Epithelial cell of proximal tubule (primary cell): ENCODE data around the gene SLMAP. TPM values are rescaled to one million over a fixed set of nuclear protein-coding genes. Genes with fewer than 3 reads are reported as not detected.

Experiments used
- DNase-seq: peaks from one replicate; pipeline ENCODE4 v3.0.0-alpha.2; 2011; ENCODE audit warnings: low read depth
- H3K4me3 ChIP-seq: 2 replicates; pipeline ENCODE4 v1.5.1; 2011; ENCODE audit warnings: low read depth, mild to moderate bottlenecking, low read length
- total RNA-seq: library from RNA; depleted of rRNA; stranded (reverse); fragments of >200 nt; gene quantifications from 2 replicates; pipeline ENCODE4 v1.2.3, GENCODE V29; 2015
- TF ChIP-seq, protein P1 (sequence below): conservative IDR thresholded peaks from 2 replicates; pipeline ENCODE4 v1.5.1; 2012; ENCODE audit warnings: low read depth, mild to moderate bottlenecking, low read length

The SLMAP gene
- total RNA-seq, 1 donor from 2014 or later: 55.1 TPM

DNA sequence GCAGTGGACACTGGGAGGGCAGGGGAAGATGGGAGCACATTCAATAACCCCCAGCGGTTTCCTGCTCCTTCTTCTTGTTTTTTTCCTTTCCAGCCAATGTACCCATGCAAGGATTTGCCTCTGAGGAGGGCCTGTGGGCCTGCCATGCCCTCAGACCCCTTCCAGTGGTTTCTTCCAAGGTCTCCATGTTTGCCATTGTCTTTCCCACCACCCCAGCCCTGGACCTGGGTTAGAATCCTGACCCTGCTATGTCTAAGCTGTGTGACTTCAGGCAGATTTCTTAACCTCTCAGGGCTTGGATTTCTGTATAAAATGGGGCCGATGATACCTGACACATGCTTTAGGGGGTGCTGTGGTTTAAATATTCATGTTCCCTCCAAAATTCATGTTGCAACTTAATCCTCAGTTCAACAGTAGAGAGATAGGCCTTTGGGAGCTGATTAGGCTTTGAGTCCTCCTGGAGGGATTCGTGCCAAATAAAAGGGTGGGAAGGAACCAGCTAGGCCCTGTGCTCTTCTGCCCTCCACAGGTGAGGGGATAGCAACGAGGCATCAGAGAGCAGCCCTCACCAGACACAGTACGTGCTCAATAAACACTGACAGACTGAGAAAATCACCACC is 205.8 kb downstream of the SLMAP start:
- TF ChIP-seq, protein P1, sequence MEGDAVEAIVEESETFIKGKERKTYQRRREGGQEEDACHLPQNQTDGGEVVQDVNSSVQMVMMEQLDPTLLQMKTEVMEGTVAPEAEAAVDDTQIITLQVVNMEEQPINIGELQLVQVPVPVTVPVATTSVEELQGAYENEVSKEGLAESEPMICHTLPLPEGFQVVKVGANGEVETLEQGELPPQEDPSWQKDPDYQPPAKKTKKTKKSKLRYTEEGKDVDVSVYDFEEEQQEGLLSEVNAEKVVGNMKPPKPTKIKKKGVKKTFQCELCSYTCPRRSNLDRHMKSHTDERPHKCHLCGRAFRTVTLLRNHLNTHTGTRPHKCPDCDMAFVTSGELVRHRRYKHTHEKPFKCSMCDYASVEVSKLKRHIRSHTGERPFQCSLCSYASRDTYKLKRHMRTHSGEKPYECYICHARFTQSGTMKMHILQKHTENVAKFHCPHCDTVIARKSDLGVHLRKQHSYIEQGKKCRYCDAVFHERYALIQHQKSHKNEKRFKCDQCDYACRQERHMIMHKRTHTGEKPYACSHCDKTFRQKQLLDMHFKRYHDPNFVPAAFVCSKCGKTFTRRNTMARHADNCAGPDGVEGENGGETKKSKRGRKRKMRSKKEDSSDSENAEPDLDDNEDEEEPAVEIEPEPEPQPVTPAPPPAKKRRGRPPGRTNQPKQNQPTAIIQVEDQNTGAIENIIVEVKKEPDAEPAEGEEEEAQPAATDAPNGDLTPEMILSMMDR: peak; percentile 54
- no peak for DNase-seq
- no peak overlapping the region for H3K4me3 ChIP-seq

DNA sequence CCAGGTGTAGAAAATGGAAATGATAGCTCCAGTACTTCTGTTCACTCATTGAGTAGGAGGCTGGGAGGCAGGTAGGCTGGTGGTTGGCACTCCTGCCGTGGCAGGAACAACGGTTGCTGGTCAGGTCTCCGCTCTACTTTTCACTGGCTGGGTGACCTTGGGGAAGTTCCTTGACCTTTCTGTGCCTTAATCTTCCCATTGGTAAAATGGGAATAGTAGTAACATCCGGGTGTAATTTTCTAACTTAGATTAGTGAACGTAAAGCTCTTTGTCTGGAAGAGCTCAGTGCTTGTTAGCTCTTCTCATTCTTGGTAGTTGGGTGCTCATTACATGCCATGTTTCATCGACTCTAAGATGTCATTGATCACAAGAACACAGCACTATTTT is 206.3 kb downstream of the SLMAP start:
- no peak overlapping the region for H3K4me3 ChIP-seq
- TF ChIP-seq, protein P1: no peak
- DNase-seq: no peak

DNA sequence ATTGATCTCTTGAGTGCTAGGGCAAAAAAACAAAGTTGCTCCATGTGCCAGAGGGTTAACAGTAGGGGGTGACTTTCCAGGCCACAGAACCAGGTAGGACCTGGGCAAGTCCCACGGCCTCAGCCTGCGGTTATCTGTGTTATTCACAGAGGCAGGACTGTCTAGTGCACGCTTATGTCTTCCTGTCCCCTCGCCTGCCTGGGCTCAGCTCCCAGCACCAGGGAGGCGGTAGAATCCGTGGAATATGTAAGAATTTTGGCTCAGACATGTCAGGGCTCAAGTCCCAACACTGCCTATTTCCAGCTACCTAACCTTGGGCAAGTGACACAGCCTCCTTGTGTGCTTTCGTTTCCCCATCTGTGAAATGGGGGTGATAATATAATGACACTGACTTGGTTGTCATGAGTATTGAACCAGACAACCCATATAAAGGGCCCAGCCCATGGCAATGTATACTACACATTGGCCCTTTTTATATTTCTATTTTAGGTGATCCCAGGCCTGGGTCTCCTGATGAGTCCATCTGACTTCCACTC is 207.8 kb downstream of the SLMAP start:
- TF ChIP-seq, protein P1: no peak
- no peak for DNase-seq
- H3K4me3 ChIP-seq: no peak overlapping the region

DNA sequence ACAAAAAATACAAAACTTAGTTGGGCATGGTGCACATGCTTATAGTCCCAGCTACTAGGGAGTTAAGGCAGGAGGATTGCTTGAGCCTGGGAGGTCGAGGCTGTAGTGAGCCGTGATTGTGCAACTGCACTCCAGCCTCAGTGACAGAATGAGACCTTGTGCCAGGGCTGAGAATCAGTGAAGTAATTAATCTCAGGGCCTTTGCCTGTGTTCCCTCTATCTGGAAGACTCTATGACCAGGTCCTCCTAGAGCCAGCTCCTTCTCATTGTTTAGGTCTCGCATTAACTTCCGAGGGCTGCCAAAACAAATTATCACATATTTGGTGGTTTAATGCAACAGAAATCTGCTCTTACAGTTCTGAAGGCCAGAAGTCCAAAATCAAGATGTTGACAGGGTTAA is 210.7 kb downstream of the SLMAP start:
- no peak overlapping the region for H3K4me3 ChIP-seq
- DNase-seq: no peak
- TF ChIP-seq, protein P1: no peak

DNA sequence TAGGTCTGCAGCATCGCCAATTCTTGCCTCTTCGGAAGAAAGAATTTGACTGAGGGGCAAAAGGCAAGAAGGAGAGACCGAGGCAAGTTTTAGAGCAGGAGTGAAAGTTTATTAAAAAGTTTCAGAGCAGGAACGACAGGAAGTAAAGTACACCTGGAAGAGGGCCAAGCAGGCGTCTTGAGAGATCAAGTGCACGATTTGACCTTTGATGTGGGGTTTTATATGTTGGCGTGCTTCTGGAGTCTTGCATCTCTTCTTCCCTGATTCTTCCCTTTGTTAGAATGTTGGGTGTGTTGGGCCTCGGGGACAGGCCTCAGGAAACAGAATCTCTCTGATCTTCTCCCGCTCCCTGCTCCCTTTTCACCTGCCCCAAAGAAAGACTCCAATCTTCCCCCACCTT is 211.5 kb downstream of the SLMAP start:
- H3K4me3 ChIP-seq: no peak overlapping the region
- TF ChIP-seq, protein P1: no peak
- no peak for DNase-seq

DNA sequence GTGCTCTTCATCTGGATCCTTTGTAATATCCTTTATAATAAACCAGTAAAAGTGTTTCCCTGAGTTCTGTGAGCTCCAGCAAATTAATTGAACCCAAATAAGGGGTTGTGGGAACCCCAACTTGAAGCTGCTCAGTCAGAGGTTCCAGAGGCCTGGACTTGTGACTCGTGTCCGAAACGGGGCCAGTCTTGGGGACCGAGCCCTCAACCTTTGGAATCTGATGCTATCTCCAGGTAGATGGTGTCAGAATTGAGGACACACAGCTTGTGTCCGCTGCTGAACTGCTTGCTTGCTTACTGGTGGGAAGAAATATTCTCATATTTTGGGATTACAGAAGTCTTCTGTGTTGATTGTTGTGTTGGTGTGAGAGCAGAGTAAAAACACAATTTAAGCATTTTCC is 212.4 kb downstream of the SLMAP start:
- no peak for DNase-seq
- TF ChIP-seq, protein P1: no peak
- H3K4me3 ChIP-seq: no peak overlapping the region

DNA sequence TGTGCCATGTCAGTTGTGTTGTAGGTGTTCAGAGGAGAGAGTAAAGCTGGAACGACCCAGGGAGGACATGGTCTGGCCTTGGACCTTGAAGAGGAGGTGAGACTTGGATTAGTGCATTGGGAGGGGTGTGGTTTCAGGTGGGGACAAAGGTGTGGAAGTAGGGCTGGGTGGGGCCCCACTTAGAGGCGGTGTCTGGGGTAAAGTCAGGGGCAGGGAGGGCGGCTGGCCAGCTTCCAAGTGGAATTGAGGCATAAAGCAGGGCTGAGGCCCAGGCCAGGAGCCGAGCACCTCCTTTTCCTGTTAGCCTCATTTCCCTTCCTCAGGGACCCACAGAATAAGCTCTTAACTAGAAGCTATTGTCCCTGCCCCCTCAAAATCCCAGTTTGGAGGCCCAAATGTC is 215.9 kb downstream of the SLMAP start:
- TF ChIP-seq, protein P1: no peak
- no peak for DNase-seq
- H3K4me3 ChIP-seq: no peak overlapping the region
